ENCODE data around the gene PLB1. TPM values are rescaled to one million over a fixed set of nuclear protein-coding genes. Genes with fewer than 3 reads are reported as not detected.

The PLB1 gene
- total RNA-seq, 6 experiments from 2014 or later, result 0.66 to 1.9 (median 1.1) TPM

DNA sequence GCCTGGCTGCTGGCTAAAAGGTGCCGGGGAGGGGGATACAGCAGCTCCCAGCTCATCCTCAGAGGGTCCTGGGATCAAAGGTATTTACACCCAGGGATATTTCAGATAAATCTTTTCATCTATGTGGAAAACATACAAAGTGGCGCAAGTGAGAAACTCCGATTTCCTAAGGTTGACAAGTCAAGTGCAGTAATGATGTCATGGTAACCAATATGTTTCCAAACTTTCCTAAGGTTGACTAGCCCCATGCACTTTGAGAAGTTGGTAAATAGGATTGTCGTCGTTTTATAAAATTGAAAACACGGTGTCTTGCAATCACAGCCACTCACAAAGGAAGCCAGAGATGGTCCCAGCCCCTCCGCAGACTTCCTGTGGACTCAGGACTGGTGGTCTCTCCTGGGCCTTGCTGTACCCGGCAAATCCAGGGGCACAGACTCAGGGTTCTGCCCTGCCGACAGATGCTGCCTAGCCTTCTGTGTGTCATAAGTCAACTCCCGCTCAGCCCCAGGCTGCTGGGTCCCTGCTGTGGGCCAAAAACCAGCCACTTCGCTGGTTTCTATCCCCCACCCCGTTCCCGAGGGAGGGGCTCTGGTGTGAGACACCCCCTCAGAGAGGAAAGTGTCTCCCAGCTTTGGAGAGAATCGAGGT, 144.5 kb downstream of the PLB1 start:
- TF ChIP-seq, protein P1, sequence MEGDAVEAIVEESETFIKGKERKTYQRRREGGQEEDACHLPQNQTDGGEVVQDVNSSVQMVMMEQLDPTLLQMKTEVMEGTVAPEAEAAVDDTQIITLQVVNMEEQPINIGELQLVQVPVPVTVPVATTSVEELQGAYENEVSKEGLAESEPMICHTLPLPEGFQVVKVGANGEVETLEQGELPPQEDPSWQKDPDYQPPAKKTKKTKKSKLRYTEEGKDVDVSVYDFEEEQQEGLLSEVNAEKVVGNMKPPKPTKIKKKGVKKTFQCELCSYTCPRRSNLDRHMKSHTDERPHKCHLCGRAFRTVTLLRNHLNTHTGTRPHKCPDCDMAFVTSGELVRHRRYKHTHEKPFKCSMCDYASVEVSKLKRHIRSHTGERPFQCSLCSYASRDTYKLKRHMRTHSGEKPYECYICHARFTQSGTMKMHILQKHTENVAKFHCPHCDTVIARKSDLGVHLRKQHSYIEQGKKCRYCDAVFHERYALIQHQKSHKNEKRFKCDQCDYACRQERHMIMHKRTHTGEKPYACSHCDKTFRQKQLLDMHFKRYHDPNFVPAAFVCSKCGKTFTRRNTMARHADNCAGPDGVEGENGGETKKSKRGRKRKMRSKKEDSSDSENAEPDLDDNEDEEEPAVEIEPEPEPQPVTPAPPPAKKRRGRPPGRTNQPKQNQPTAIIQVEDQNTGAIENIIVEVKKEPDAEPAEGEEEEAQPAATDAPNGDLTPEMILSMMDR (IDR thresholded peaks at IDR 0.05), result no peak
- no peak for TF ChIP-seq POLR2A (IDR thresholded peaks at IDR 0.05)
- ATAC-seq, result no peak
- Histone ChIP-seq H3K36me3 (no peaks in the 10 kb centered on the region), H3K4me1 (peaks cover 0 to 28% (median 14%) of the 10 kb centered on the region in 4 donors), H3K27ac (peak overlapping the region in 2 of 3 donors; percentile 21 to 64), H3K4me3 (no peak overlapping the region), H3K27me3 (no peaks in the 10 kb centered on the region), H3K9me3 (no peaks in the 10 kb centered on the region)
- intact Hi-C loops (cut with DNase I), result no loop called here
- DNase-seq, result no peak
- 57% methylated on average over 10 of the region's 14 CpGs for WGBS (ENCODE audit: insufficient coverage, low coverage, low lambda C conversion rate, missing lambda C conversion rate)

DNA sequence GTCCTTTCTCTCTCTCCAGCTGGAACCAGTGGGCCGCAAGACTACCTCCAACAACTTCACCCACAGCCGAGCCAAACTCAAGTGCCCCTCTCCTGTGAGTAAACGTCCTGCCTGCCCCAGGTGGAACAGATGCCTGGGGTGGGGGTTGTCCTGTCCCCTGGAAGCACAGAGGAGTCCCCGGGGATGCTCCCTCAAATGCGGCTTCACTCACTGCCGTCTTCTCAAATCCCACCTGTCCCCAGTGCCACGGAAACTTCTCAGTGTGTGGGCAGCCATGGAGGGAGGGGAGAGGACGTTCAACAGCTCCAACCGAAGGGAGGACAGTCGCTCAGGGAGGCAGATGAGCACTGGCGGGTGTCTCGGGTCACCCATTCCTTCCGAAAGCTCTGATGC, 145.0 kb downstream of the PLB1 start:
- H3K36me3 ChIP-seq, result no peaks in the 10 kb centered on the region
- no peak overlapping the region for H3K27ac ChIP-seq
- intact Hi-C loops (cut with DNase I), result no loop called here
- no peak overlapping the region for H3K4me3 ChIP-seq
- DNase-seq, result peak in 1 of 3 donors; percentile 43
- 93% methylated on average over 3 of the region's 13 CpGs for WGBS (ENCODE audit: insufficient coverage, low coverage, low lambda C conversion rate, missing lambda C conversion rate)
- no peak for ATAC-seq
- H3K27me3 ChIP-seq, result no peaks in the 10 kb centered on the region
- peaks cover 0 to 23% (median 12%) of the 10 kb centered on the region in 4 donors for H3K4me1 ChIP-seq
- no peak for TF ChIP-seq POLR2A (IDR thresholded peaks at IDR 0.05)
- TF ChIP-seq, protein P1 (IDR thresholded peaks at IDR 0.05), result no peak
- H3K9me3 ChIP-seq, result no peaks in the 10 kb centered on the region

GRCh38 chr2:28642796-28643195, 146.9 kb downstream of the PLB1 start:
- Histone ChIP-seq H3K36me3 (no peaks in the 10 kb centered on the region), H3K27ac (no peak overlapping the region), H3K4me3 (no peak overlapping the region), H3K27me3 (no peaks in the 10 kb centered on the region), H3K4me1 (peaks cover 0 to 23% (median 11%) of the 10 kb centered on the region in 4 donors), H3K9me3 (no peaks in the 10 kb centered on the region)
- 100% methylated on average over 1 of the region's 13 CpGs for WGBS (ENCODE audit: insufficient coverage, low coverage, low lambda C conversion rate, missing lambda C conversion rate)
- ATAC-seq (no peak), DNase-seq (no peak)
- no peak for TF ChIP-seq POLR2A (IDR thresholded peaks at IDR 0.05)
- TF ChIP-seq, protein P1 (IDR thresholded peaks at IDR 0.05), result no peak
- intact Hi-C loops (cut with DNase I), result no loop called here

GRCh38 chr2:28643327-28643726, 147.5 kb downstream of the PLB1 start:
- DNase-seq, result peak; percentile 51 to 70 (median 65)
- Histone ChIP-seq H3K36me3 (no peaks in the 10 kb centered on the region), H3K9me3 (no peaks in the 10 kb centered on the region), H3K27me3 (no peaks in the 10 kb centered on the region), H3K27ac (no peak overlapping the region), H3K4me3 (no peak overlapping the region), H3K4me1 (peaks cover 0 to 23% (median 11%) of the 10 kb centered on the region in 4 donors)
- TF ChIP-seq, protein P1 (IDR thresholded peaks at IDR 0.05), result no peak
- TF ChIP-seq POLR2A (IDR thresholded peaks at IDR 0.05), result no peak
- ATAC-seq, result peak; percentile 56 to 73 (median 62)
- 40% methylated on average over 5 of the region's 6 CpGs for WGBS (ENCODE audit: insufficient coverage, low coverage, low lambda C conversion rate, missing lambda C conversion rate)
- intact Hi-C loops (cut with DNase I), result no loop called here

Data from right lobe of liver (tissue), 6 donors.